Body of pancreas (tissue), 4 donors: ENCODE data around the gene ZNF57. TPM values are rescaled to one million over a fixed set of nuclear protein-coding genes. Genes with fewer than 3 reads are reported as not detected.
"Not testable (repeated sequence)": the region's sequence is repeated elsewhere in the genome, so short reads cannot be mapped to it uniquely, and the experiment has no call there.

ENCODE experiments used
- ATAC-seq: fragments of 150-250 bp; one replicate; pipeline ENCODE4 v1.9.1; 2016
- DNase-seq, 4 donors: peaks; one replicate each; pipeline ENCODE4 v3.0.0-alpha.2; 2019
- H3K27ac ChIP-seq, 4 donors: fragments of 200-600 bp; sonication (generic); 1 replicate in 3 of 4; 2 replicates in 1 of 4; pipeline versions ENCODE4 v1.5.1 to v1.6.1; 2016 to 2019; ENCODE audit warnings: mild to moderate bottlenecking in 1 of 4, mixed read lengths in 1 of 4, moderate library complexity in 1 of 4
- H3K27me3 ChIP-seq, 2 donors: fragments of 200-600 bp; sonication (generic); one replicate each; pipeline ENCODE4 v1.6.0; 2016; ENCODE audit warnings: mild to moderate bottlenecking in 1 of 2
- H3K36me3 ChIP-seq, 2 donors: fragments of 200-600 bp; sonication (generic); replicated peaks in 1 of 2; 2 replicates each; pipeline ENCODE4 v1.5.1; 2016; ENCODE audit warnings: low read depth in 2 of 2; ENCODE audit not compliant: insufficient read depth in 1 of 2
- H3K4me1 ChIP-seq: fragments of 200-600 bp; sonication (generic); one replicate; pipeline ENCODE4 v1.6.0; 2016
- H3K4me3 ChIP-seq, 2 donors: fragments of 200-600 bp; sonication (generic); 1 replicate in 1 of 2; 2 replicates in 1 of 2; pipeline ENCODE4 v1.5.1; 2016 to 2019
- H3K9me3 ChIP-seq, 3 donors: fragments of 200-600 bp; sonication (generic); 1 replicate in 2 of 3; 2 replicates in 1 of 3; pipeline ENCODE4 v1.5.1; 2016
- CTCF ChIP-seq, 7 experiments: fragments of 450-650 bp in 4 of 7; fragments of 200-600 bp in 3 of 7; sonication (generic) in 3 of 7; IDR thresholded peaks; one replicate each; pipeline ENCODE4 v1.5.1; 2016 to 2019; ENCODE audit warnings: antibody characterized with exemption in 7 of 7
- POLR2A ChIP-seq, 3 donors: fragments of 450-650 bp; IDR thresholded peaks; one replicate each; pipeline ENCODE4 v1.6.1; 2016; ENCODE audit warnings: antibody characterized with exemption in 3 of 3, mild to moderate bottlenecking in 2 of 3
- WGBS, 2 donors: methylation state at CpG; one replicate each; pipeline ENCODE4 v1.1.5; 2017; 5-methylcytosine and 5-hydroxymethylcytosine counted together
- intact Hi-C: fragments of 100-400 bp; cut with DNase I; formaldehyde crosslinking; loops from one replicate; pipeline ENCODE4 v1.15.1; 2023
- total RNA-seq, 2 donors: library from RNA; depleted of rRNA; stranded (reverse); fragments of >200 nt; gene quantifications; one replicate each; pipeline ENCODE4 v1.1.0, GENCODE V29; 2016

Gene ZNF57
- total RNA-seq, 2 donors from 2014 or later: 0.33 to 2.3 TPM

GRCh38 chr19:2888731-2889224 is 11.9 kb upstream of the ZNF57 start:
- intact Hi-C loops: loop anchor here (5.0 kb wide), 1 partner anchor 274 kb away; no protein-coding TSS in a partner anchor
- Histone ChIP-seq H3K4me3 (no peak overlapping the region), H3K9me3 (no peaks in the 10 kb centered on the region), H3K27ac (peak overlapping the region in 1 of 4 donors; percentile 60), H3K27me3 (no peaks in the 10 kb centered on the region), H3K36me3 (no peaks in the 10 kb centered on the region), H3K4me1 (peaks cover 2% of the 10 kb centered on the region)
- TF ChIP-seq CTCF (IDR thresholded peaks at IDR 0.05) (no peak), POLR2A (IDR thresholded peaks at IDR 0.05) (peak in 1 of 3 donors; percentile 23)
- ATAC-seq: no peak
- 57 to 58% methylated on average over 11 to 36 of the region's 37 CpGs for WGBS, 2 donors
- peak in 3 of 4 donors; percentile 34 to 51 (median 44) for DNase-seq

- intact Hi-C loops, H3K4me3 ChIP-seq, H3K27ac ChIP-seq, H3K27me3 ChIP-seq, H3K36me3 ChIP-seq, ATAC-seq, H3K9me3 ChIP-seq, DNase-seq, H3K4me1 ChIP-seq: not testable (repeated sequence)
- 39 to 43% methylated on average over 8 of the region's 8 CpGs for WGBS, 2 donors
Measured at GRCh38 chr19:2890531-2890930, 10.2 kb upstream of the ZNF57 start.

GRCh38 chr19:2896694-2897093 is 4.0 kb upstream of the ZNF57 start:
- TF ChIP-seq CTCF (IDR thresholded peaks at IDR 0.05): no peak
- no peak for TF ChIP-seq POLR2A (IDR thresholded peaks at IDR 0.05)
- 68 to 71% methylated on average over 8 of the region's 8 CpGs for WGBS, 2 donors
- intact Hi-C loops: loop anchor here (5.0 kb wide), 1 partner anchor 51 kb away; no protein-coding TSS in a partner anchor
- no peaks in the 10 kb centered on the region for H3K27me3 ChIP-seq
- H3K4me3 ChIP-seq: no peak overlapping the region
- H3K36me3 ChIP-seq: no peaks in the 10 kb centered on the region
- no peak for ATAC-seq
- no peak for DNase-seq
- peaks cover 14% of the 10 kb centered on the region for H3K4me1 ChIP-seq
- peaks cover 0 to 4% (median 0%) of the 10 kb centered on the region in 3 donors for H3K9me3 ChIP-seq
- no peak overlapping the region for H3K27ac ChIP-seq

- H3K4me3 ChIP-seq: no peak overlapping the region
- ATAC-seq (no peak), DNase-seq (no peak)
- 82 to 83% methylated on average over 7 to 12 of the region's 13 CpGs for WGBS, 2 donors
- H3K36me3 ChIP-seq: no peaks in the 10 kb centered on the region
- no peaks in the 10 kb centered on the region for H3K9me3 ChIP-seq
- TF ChIP-seq POLR2A (IDR thresholded peaks at IDR 0.05): no peak
- TF ChIP-seq CTCF (IDR thresholded peaks at IDR 0.05): no peak
- no peaks in the 10 kb centered on the region for H3K27me3 ChIP-seq
- H3K4me1 ChIP-seq: peaks cover 8% of the 10 kb centered on the region
- intact Hi-C loops: no loop called here
- H3K27ac ChIP-seq: no peak overlapping the region
Measured at GRCh38 chr19:2902590-2903218, 2.0 kb downstream of the ZNF57 start.

- H3K36me3 ChIP-seq, ATAC-seq, H3K4me1 ChIP-seq, H3K27ac ChIP-seq, H3K9me3 ChIP-seq, intact Hi-C loops, DNase-seq, H3K4me3 ChIP-seq, H3K27me3 ChIP-seq: not testable (repeated sequence)
- whole genome bisulfite sequencing, 2 donors: 85 to 93% methylated on average over 13 of the region's 13 CpGs
Measured at GRCh38 chr19:2903326-2903725, 2.6 kb downstream of the ZNF57 start.
